ENCODE data around the gene RBM33.

RBM33 gene

GRCh38 chr7:155680864-155681263 lies 36.4 kb downstream of the RBM33 start:
- TF ChIP-seq CTCF (conservative IDR thresholded peaks at IDR 0.05; ENCODE audit: control insufficient read depth, insufficient read depth, low read depth, low read length), result no peak
- H3K4me3 ChIP-seq (ENCODE audit: control insufficient read depth, low read depth, low read length), result no peak overlapping the region
- DNase-seq (ENCODE audit: low read depth), result no peak

- no peak for DNase-seq (ENCODE audit: low read depth)
- no peak for TF ChIP-seq CTCF (conservative IDR thresholded peaks at IDR 0.05; ENCODE audit: control insufficient read depth, insufficient read depth, low read depth, low read length)
- no peak overlapping the region for H3K4me3 ChIP-seq (ENCODE audit: control insufficient read depth, low read depth, low read length)
These were observed 37.2 kb downstream of the RBM33 start for GRCh38 chr7:155681663-155682062.

GRCh38 chr7:155682484-155682883 lies 38.0 kb downstream of the RBM33 start:
- TF ChIP-seq CTCF (conservative IDR thresholded peaks at IDR 0.05; ENCODE audit: control insufficient read depth, insufficient read depth, low read depth, low read length), result no peak
- no peak for DNase-seq (ENCODE audit: low read depth)
- no peak overlapping the region for H3K4me3 ChIP-seq (ENCODE audit: control insufficient read depth, low read depth, low read length)

GRCh38 chr7:155683098-155683497 lies 38.6 kb downstream of the RBM33 start:
- no peak for TF ChIP-seq CTCF (conservative IDR thresholded peaks at IDR 0.05; ENCODE audit: control insufficient read depth, insufficient read depth, low read depth, low read length)
- DNase-seq (ENCODE audit: low read depth), result no peak
- H3K4me3 ChIP-seq (ENCODE audit: control insufficient read depth, low read depth, low read length), result no peak overlapping the region

- TF ChIP-seq CTCF (conservative IDR thresholded peaks at IDR 0.05; ENCODE audit: control insufficient read depth, insufficient read depth, low read depth, low read length), result no peak
- DNase-seq (ENCODE audit: low read depth), result no peak
These were observed 39.3 kb downstream of the RBM33 start for GRCh38 chr7:155683714-155684113.

GRCh38 chr7:155684543-155684942 lies 40.1 kb downstream of the RBM33 start:
- no peak for DNase-seq (ENCODE audit: low read depth)
- H3K4me3 ChIP-seq (ENCODE audit: control insufficient read depth, low read depth, low read length), result no peak overlapping the region
- TF ChIP-seq CTCF (conservative IDR thresholded peaks at IDR 0.05; ENCODE audit: control insufficient read depth, insufficient read depth, low read depth, low read length), result no peak

More at GRCh38 chr7:155683714-155684113, 39.3 kb downstream of the RBM33 start:
- no peak overlapping the region for H3K4me3 ChIP-seq (ENCODE audit: control insufficient read depth, low read depth, low read length)
